Measurements from ENCODE around the gene FAM216A. TPM values are rescaled to one million over a fixed set of nuclear protein-coding genes. Genes with fewer than 3 reads are reported as not detected.

Gene FAM216A
- total and polyA plus RNA-seq, 9 donors: 12.2 to 18.3 (median 14.7) TPM

DNA sequence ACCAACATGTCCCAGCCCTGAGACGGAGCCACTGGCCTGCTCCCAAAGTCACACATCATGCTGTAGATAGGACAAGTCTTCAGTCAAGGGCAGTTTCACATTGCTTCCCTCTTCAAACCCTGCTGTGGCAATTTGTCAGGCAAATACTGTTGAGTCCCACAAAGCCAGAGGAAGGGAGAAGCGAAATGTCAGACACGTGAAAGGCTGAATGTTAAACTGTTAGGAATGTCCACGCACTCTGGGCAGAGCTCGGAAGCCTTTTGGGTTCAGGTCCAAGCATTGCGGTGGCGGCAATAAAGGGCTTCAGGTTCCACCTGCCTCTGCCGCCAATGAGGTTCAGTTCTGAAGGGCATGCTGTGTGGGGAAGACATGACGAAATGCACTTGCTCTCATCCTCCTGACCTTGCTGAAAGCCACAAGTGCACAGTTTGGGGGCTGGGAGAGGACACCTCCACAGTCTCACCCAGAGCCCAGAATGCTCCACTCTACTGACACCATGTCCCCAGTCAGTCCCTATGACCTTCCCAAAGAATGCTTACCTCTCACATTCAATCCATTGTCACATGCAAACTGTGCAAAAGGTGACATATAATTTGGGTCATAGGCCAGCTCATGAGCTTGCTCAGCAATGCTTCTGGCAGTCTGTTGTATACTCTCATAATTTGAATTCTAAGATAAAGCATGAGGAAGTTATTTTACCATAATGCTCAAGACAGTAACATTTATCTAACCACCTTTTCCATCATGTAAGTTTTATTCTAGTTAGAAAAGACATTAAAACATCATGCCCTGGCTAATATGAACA, 69.2 kb downstream of the FAM216A start:
- Histone ChIP-seq H3K36me3 (ENCODE audit: control insufficient read depth, insufficient read depth, low read length) (peaks cover 29% of the 10 kb centered on the region), H3K4me1 (ENCODE audit: control insufficient read depth, insufficient read depth, low read length) (peaks cover 6% of the 10 kb centered on the region)
- peak; percentile 42 for DNase-seq

DNA sequence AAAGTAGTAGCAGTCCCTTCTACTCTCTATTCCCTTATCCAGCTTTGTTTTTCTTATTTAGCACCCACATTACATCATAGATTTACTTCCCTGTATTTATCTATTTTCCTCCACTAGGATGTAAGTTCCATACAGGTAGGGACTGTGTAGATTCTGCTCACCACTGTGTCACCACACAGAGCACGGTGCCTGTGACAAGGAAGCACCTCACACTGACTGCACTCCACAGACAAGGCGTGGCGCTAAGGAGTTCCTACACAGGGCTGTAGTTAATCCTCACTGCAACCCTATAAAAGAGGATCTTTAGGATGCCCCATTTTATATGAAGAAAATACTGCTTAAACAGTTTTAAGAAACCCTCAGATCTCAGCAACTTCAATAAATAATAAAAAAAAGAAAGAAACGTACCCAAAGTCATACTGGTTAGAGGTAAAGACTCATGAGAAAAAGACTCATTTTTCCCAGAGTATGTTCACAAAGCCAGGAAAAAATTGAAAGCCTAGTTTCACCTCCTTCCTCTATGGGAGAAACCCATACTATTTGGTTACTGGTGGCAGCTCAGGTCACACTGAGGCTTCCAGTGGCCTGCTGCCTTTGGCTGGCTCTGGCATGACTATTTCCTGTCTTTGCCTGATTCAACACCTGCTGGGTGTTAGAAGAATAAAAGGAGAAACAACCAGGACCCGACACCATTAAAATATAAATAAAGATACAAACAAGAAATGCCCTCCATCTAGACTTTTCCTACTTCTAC, 70.4 kb downstream of the FAM216A start:
- Histone ChIP-seq H3K36me3 (ENCODE audit: control insufficient read depth, insufficient read depth, low read length) (peaks cover 26% of the 10 kb centered on the region), H3K27ac (ENCODE audit: low read length) (no peak overlapping the region), H3K27me3 (ENCODE audit: control insufficient read depth, insufficient read depth, low read length) (no peaks in the 10 kb centered on the region), H3K4me1 (ENCODE audit: control insufficient read depth, insufficient read depth, low read length) (peaks cover 12% of the 10 kb centered on the region), H3K9me3 (replicated peaks; ENCODE audit: control insufficient read depth, low read depth, low read length) (no peaks in the 10 kb centered on the region), H3K4me3 (ENCODE audit: low read length) (no peak overlapping the region)
- no CpG with 5 or more reads among the region's 5 CpGs for WGBS (ENCODE audit: insufficient coverage)
- no peak for DNase-seq

More for the DNA sequence above, 69.2 kb downstream of the FAM216A start:
- Histone ChIP-seq H3K27ac (ENCODE audit: low read length) (peak overlapping the region; percentile 9), H3K27me3 (ENCODE audit: control insufficient read depth, insufficient read depth, low read length) (no peaks in the 10 kb centered on the region), H3K9me3 (replicated peaks; ENCODE audit: control insufficient read depth, low read depth, low read length) (no peaks in the 10 kb centered on the region), H3K4me3 (ENCODE audit: low read length) (no peak overlapping the region)
- 89% methylated on average over 5 of the region's 9 CpGs for WGBS (ENCODE audit: insufficient coverage)

Other genes with a start within 250 kb of the FAM216A start
- gene ATP2A2, start 187.6 kb upstream of the FAM216A start, total RNA-seq: 312 TPM
- gene ATP2A2, start 187.6 kb upstream of the FAM216A start, polyA plus RNA-seq (ENCODE audit: insufficient read depth in 1 of 8, insufficient read length in 8 of 8, low replicate concordance in 1 of 8): 100 to 1,000 TPM; 436 to 712 (median 589) TPM
- gene ANAPC7, start 65.1 kb upstream of the FAM216A start, total RNA-seq: 49.6 TPM
- 10 to 100 TPM; 46.2 to 79.7 (median 59.0) TPM for gene ANAPC7, start 65.1 kb upstream of the FAM216A start, polyA plus RNA-seq (ENCODE audit: insufficient read depth in 1 of 8, insufficient read length in 8 of 8, low replicate concordance in 1 of 8)
- 132 TPM for gene ARPC3, start 18.5 kb upstream of the FAM216A start, total RNA-seq
- 100 to 1,000 TPM; 118 to 156 (median 138) TPM for gene ARPC3, start 18.5 kb upstream of the FAM216A start, polyA plus RNA-seq (ENCODE audit: insufficient read depth in 1 of 8, insufficient read length in 8 of 8, low replicate concordance in 1 of 8)
- 18.0 TPM for gene GPN3, start 588 bp upstream of the FAM216A start, total RNA-seq
- gene GPN3, start 588 bp upstream of the FAM216A start, polyA plus RNA-seq (ENCODE audit: insufficient read depth in 1 of 8, insufficient read length in 8 of 8, low replicate concordance in 1 of 8): 10 to 100 TPM; 22.9 to 28.4 (median 23.6) TPM
- 71.6 TPM for gene VPS29, start 33.3 kb downstream of the FAM216A start, total RNA-seq
- gene VPS29, start 33.3 kb downstream of the FAM216A start, polyA plus RNA-seq (ENCODE audit: insufficient read depth in 1 of 8, insufficient read length in 8 of 8, low replicate concordance in 1 of 8): 100 to 1,000 TPM; 110 to 155 (median 119) TPM
- 3.5 TPM for gene RAD9B, start 33.5 kb downstream of the FAM216A start, total RNA-seq
- 1 to 10 TPM; 1.8 to 3.4 (median 2.1) TPM for gene RAD9B, start 33.5 kb downstream of the FAM216A start, polyA plus RNA-seq (ENCODE audit: insufficient read depth in 1 of 8, insufficient read length in 8 of 8, low replicate concordance in 1 of 8)
- gene PPTC7, start 114.5 kb downstream of the FAM216A start, total RNA-seq: 3.8 TPM
- 10 to 100 TPM in 6 of 8 donors, 1 to 10 TPM in 2; 8.9 to 12.1 (median 11.1) TPM for gene PPTC7, start 114.5 kb downstream of the FAM216A start, polyA plus RNA-seq (ENCODE audit: insufficient read depth in 1 of 8, insufficient read length in 8 of 8, low replicate concordance in 1 of 8)
- 24.9 TPM for gene TCTN1, start 145.3 kb downstream of the FAM216A start, total RNA-seq
- gene TCTN1, start 145.3 kb downstream of the FAM216A start, polyA plus RNA-seq (ENCODE audit: insufficient read depth in 1 of 8, insufficient read length in 8 of 8, low replicate concordance in 1 of 8): 10 to 100 TPM; 19.0 to 24.4 (median 20.3) TPM
- gene HVCN1, start 220.3 kb downstream of the FAM216A start, total RNA-seq: 5.6 TPM
- gene HVCN1, start 220.3 kb downstream of the FAM216A start, polyA plus RNA-seq (ENCODE audit: insufficient read depth in 1 of 8, insufficient read length in 8 of 8, low replicate concordance in 1 of 8): 1 to 10 TPM; 4.6 to 7.5 (median 5.8) TPM

All from muscle of leg (tissue), 11 donors.